Fibroblast of mammary gland (primary cell): ENCODE results near the gene CCBE1.

Source experiments
- DNase-seq: peaks from one replicate; pipeline ENCODE4 v3.0.0-alpha.2; 2010; ENCODE audit warnings: low read depth
- H3K4me3 ChIP-seq: 2 replicates; pipeline ENCODE4 v1.5.1; 2011; ENCODE audit warnings: low read depth, mild to moderate bottlenecking, low read length, moderate library complexity; ENCODE audit not compliant: control insufficient read depth
- TF ChIP-seq, protein P1 (sequence below): conservative IDR thresholded peaks from 2 replicates; pipeline ENCODE4 v1.5.1; 2011; ENCODE audit warnings: low read depth, low read length, inconsistent platforms; ENCODE audit not compliant: control insufficient read depth, insufficient read depth

The CCBE1 gene

DNA sequence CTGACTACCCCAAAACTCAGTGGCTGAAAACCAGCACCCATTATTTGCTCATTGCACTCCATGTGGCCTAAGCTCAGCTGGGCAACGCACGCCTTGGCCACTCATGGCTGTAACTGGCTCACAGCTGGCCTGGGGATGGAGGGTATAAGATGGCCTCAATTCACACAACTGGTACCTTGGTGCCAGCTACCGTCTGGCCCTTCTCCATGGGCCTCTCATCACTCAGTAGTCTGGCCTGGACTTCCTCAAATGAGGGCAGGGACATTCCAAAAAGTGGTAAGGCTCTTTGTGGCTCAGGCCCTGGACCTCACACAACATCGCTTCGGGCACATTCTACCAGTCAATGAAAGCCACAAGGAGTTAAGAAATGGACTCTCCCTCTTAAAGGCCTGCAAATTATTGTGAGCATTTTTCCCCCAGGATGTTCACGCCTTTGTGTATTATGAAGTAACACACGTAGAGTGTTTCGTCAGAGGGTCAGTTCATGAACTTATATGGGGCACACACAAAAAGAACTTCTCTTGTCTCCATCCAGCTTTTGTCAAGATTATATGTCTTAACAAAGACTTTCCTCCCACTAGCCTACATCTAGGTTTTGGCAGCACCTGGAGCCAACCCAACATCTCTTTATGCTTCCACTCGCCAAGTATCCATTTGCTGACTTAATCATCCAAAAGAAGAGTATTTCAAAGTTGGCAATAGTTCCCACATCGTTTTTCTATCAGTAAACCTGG, 145.2 kb downstream of the CCBE1 start:
- TF ChIP-seq, protein P1, sequence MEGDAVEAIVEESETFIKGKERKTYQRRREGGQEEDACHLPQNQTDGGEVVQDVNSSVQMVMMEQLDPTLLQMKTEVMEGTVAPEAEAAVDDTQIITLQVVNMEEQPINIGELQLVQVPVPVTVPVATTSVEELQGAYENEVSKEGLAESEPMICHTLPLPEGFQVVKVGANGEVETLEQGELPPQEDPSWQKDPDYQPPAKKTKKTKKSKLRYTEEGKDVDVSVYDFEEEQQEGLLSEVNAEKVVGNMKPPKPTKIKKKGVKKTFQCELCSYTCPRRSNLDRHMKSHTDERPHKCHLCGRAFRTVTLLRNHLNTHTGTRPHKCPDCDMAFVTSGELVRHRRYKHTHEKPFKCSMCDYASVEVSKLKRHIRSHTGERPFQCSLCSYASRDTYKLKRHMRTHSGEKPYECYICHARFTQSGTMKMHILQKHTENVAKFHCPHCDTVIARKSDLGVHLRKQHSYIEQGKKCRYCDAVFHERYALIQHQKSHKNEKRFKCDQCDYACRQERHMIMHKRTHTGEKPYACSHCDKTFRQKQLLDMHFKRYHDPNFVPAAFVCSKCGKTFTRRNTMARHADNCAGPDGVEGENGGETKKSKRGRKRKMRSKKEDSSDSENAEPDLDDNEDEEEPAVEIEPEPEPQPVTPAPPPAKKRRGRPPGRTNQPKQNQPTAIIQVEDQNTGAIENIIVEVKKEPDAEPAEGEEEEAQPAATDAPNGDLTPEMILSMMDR = no peak
- H3K4me3 ChIP-seq = no peak overlapping the region
- DNase-seq = no peak

GRCh38 chr18:59550174-59550516, 147.1 kb downstream of the CCBE1 start:
- TF ChIP-seq, protein P1 = no peak
- H3K4me3 ChIP-seq = no peak overlapping the region
- no peak for DNase-seq

DNA sequence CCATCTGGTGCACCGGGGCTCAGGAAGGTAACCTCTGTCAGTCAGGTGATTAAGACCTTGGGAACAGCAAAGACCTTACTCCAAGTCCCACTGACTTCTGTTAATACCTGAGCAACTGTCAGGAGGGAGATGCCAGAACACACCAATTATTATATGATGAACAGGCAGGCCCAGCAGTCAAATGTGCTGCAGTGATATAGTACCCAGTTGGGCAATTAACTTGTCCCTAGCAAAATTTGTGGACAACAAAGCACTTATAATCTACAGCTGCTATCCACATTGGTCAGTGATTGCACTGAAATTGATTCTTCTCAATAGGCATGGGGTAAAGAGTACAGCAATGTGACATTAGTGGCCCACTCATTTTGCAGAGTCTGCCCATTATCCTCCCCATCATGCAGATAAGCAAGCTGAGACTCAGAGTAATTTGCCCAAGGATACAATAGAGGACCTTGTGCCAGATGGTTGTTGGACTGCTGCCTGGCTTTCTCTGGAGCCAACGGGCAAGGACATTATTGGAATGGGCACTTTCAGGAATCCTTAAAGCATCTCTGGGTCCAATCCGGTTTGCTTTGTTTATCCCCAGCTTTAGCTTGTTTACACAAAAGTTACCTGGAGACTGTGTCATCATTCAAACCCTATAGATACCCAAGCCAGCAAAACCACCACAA, 147.6 kb downstream of the CCBE1 start:
- H3K4me3 ChIP-seq = no peak overlapping the region
- DNase-seq = no peak
- TF ChIP-seq, protein P1 = no peak

- peak; percentile 93 for DNase-seq
- H3K4me3 ChIP-seq = no peak overlapping the region
- TF ChIP-seq, protein P1 = peak; percentile 32
Observed at GRCh38 chr18:59547581-59548182, 149.5 kb downstream of the CCBE1 start.

DNA sequence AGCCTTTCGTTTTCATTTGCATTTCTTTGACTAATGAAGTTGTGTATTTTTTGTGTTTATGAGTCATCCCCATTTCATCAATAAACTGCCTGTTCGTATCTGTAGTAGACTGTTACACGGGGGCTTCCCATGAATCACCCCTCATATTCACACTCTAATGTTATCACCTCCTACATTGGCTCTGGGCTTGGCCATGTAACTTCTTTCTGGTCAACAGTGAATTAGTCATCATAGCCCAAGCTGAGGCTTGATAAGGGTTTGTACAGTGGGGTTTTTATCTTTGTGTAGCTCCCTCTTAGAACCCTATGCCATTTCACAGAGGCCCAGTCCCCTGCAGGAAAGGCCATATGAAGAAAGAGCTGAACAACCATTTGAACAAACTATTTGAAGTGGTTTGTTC, 151.0 kb downstream of the CCBE1 start:
- H3K4me3 ChIP-seq = no peak overlapping the region
- DNase-seq = peak; percentile 84
- TF ChIP-seq, protein P1 = no peak

DNA sequence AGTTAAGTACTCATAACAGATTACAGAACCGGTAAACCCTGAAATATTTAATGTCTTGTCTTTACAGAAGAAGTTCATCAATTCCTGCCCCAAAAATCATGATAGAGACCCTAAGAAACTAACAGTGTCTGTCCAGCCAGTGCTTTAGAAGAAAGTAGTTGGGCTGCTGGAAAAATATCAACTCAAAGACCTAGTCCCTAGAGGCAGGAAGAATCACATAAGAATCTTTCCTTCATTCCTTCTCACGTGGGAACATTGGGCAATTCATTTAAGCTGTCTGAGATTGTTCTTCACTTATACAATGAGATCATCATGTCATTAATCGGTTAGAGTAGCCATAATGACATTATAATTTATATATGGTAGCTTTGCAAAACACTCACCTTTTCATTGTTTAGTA, 156.4 kb downstream of the CCBE1 start:
- peak; percentile 83 for DNase-seq
- TF ChIP-seq, protein P1 = no peak
- H3K4me3 ChIP-seq = no peak overlapping the region
